Measurements from ENCODE around the gene TMED8. TPM values are rescaled to one million over a fixed set of nuclear protein-coding genes. Genes with fewer than 3 reads are reported as not detected.

The TMED8 gene
- total RNA-seq, 1 experiment from 2014 or later = 21.2 TPM

GRCh38 chr14:77423423-77423822, 46.5 kb upstream of the TMED8 start, which contains the start of gene NOXRED1:
TSS of gene NOXRED1 (minus strand) at chr14:77423523. CDS start at chr14:77422889, 634 bp downstream.
- no peak for TF ChIP-seq MAX (IDR thresholded peaks at IDR 0.05)
- no peak for TF ChIP-seq CEBPB (IDR thresholded peaks at IDR 0.05; ENCODE audit: low read depth)
- TF ChIP-seq FOSL1 (IDR thresholded peaks at IDR 0.05; ENCODE audit: low read depth) = no peak
- no peak for TF ChIP-seq SIN3A (IDR thresholded peaks at IDR 0.05; ENCODE audit: low read depth)
- TF ChIP-seq EGR1 (IDR thresholded peaks at IDR 0.05; ENCODE audit: low read depth) = no peak
- TF ChIP-seq EZH2 (IDR thresholded peaks at IDR 0.05) = no peak
- TF ChIP-seq ATF3 (IDR thresholded peaks at IDR 0.05) = no peak
- no peak for TF ChIP-seq ELF1 (IDR thresholded peaks at IDR 0.05; ENCODE audit: borderline replicate concordance, low read depth)
- intact Hi-C loops (cut with micrococcal nuclease) = no loop called here

GRCh38 chr14:77421201-77421600, 44.3 kb upstream of the TMED8 start:
- H4K20me1 ChIP-seq (ENCODE audit: insufficient read depth) = no peaks in the 10 kb centered on the region
- intact Hi-C loops (cut with micrococcal nuclease) = no loop called here
- H3K27ac ChIP-seq (ENCODE audit: low read depth, low read length) = no peak overlapping the region
- no peak overlapping the region for H3K4me3 ChIP-seq (replicated peaks in 1 of 2; ENCODE audit: low read depth in 1 of 2, low read length in 2 of 2)
- H3K9me2 ChIP-seq (ENCODE audit: insufficient read depth) = no peaks in the 10 kb centered on the region
- H3K79me2 ChIP-seq (ENCODE audit: insufficient read depth, low read length) = no peaks in the 10 kb centered on the region
- POLR2A ChIA-PET = no interaction called here
- ATAC-seq = no peak
- H3K4me1 ChIP-seq (ENCODE audit: control insufficient read depth in 1 of 2, insufficient read depth in 2 of 2, low read length in 2 of 2) = no peaks in the 10 kb centered on the region
- no peak for DNase-seq (ENCODE audit: low read depth, low spot score)
- H2AFZ ChIP-seq (ENCODE audit: low read depth, low read length, poor library complexity, severe bottlenecking) = no peak overlapping the region
- H3K9ac ChIP-seq (ENCODE audit: low read length) = no peak overlapping the region
- no peaks in the 10 kb centered on the region for H3K27me3 ChIP-seq (ENCODE audit: insufficient read depth, low read length)
- RAD21 ChIA-PET (ENCODE audit: low non-redundant PET in 1 of 2, low total read pairs in 2 of 2, uncharacterized antibody in 2 of 2, unreplicated experiment in 2 of 2) = no interaction called here
- no TSS peak for BruUV-seq (replicated peaks)
- H3K36me3 ChIP-seq (ENCODE audit: control insufficient read depth in 1 of 2, insufficient read depth in 2 of 2, low read length in 2 of 2) = peaks cover 3 to 14% of the 10 kb centered on the region in 2 experiments; a peak in 3 of 4 replicates
- no peak overlapping the region for H3K4me2 ChIP-seq (ENCODE audit: low read length)
- no peak for TF ChIP-seq FOSL1 (IDR thresholded peaks at IDR 0.05; ENCODE audit: low read depth)
- TF ChIP-seq CEBPB (IDR thresholded peaks at IDR 0.05; ENCODE audit: low read depth) = no peak
- no peak for TF ChIP-seq EGR1 (IDR thresholded peaks at IDR 0.05; ENCODE audit: low read depth)
- CTCF ChIA-PET = no interaction called here
- H3K9me3 ChIP-seq (ENCODE audit: control insufficient read depth in 1 of 2, insufficient read depth in 1 of 2, low read depth in 1 of 2, low read length in 2 of 2) = no peaks in the 10 kb centered on the region; a peak in 1 of 4 replicates

More at GRCh38 chr14:77423423-77423822, 46.5 kb upstream of the TMED8 start, which contains the start of gene NOXRED1:
- Histone ChIP-seq H4K20me1 (ENCODE audit: insufficient read depth) (no peaks in the 10 kb centered on the region), H2AFZ (ENCODE audit: low read depth, low read length, poor library complexity, severe bottlenecking) (no peak within 1 kb of the TSS), H3K9me2 (ENCODE audit: insufficient read depth) (no peaks in the 10 kb centered on the region), H3K4me1 (ENCODE audit: control insufficient read depth in 1 of 2, insufficient read depth in 2 of 2, low read length in 2 of 2) (no peaks in the 10 kb centered on the region), H3K9ac (ENCODE audit: low read length) (no peak within 1 kb of the TSS), H3K4me2 (ENCODE audit: low read length) (no peak within 1 kb of the TSS), H3K9me3 (ENCODE audit: control insufficient read depth in 1 of 2, insufficient read depth in 1 of 2, low read depth in 1 of 2, low read length in 2 of 2) (no peaks in the 10 kb centered on the region; a peak in 1 of 4 replicates), H3K4me3 (replicated peaks in 1 of 2; ENCODE audit: low read depth in 1 of 2, low read length in 2 of 2) (no peak within 1 kb of the TSS), H3K36me3 (ENCODE audit: control insufficient read depth in 1 of 2, insufficient read depth in 2 of 2, low read length in 2 of 2) (peaks cover 17 to 30% of the 10 kb centered on the region in 2 experiments; a peak in 3 of 4 replicates), H3K27me3 (ENCODE audit: insufficient read depth, low read length) (no peaks in the 10 kb centered on the region), H3K27ac (ENCODE audit: low read depth, low read length) (no peak within 1 kb of the TSS), H3K79me2 (ENCODE audit: insufficient read depth, low read length) (no peaks in the 10 kb centered on the region)
- no TSS peak for BruUV-seq (replicated peaks)
- DNase-seq (ENCODE audit: low read depth, low spot score) = no peak
- ChIA-PET POLR2A (no interaction called here), RAD21 (ENCODE audit: low non-redundant PET in 1 of 2, low total read pairs in 2 of 2, uncharacterized antibody in 2 of 2, unreplicated experiment in 2 of 2) (no interaction called here), CTCF (no interaction called here)
- ATAC-seq = no peak

All from HCT116 (cell line).